Suprapubic skin (tissue), 4 donors: Measurements from ENCODE around the gene C10orf88.

Source experiments
- EP300 ChIP-seq: sonication (generic); formaldehyde crosslinking; IDR thresholded peaks from one replicate; pipeline ENCODE4 v1.6.1; 2017; ENCODE audit warnings: antibody characterized with exemption
- POLR2A ChIP-seq, 2 donors: fragments of 450-650 bp; IDR thresholded peaks; one replicate each; pipeline ENCODE4 v1.6.1; 2017; ENCODE audit warnings: antibody characterized with exemption in 2 of 2, mild to moderate bottlenecking in 2 of 2, moderate library complexity in 2 of 2
- POLR2AphosphoS5 ChIP-seq, 3 donors: sonication (generic); formaldehyde crosslinking; IDR thresholded peaks; one replicate each; pipeline ENCODE4 v1.6.1; 2017; ENCODE audit warnings: antibody characterized with exemption in 3 of 3
- TF ChIP-seq, protein P1 (sequence below), 2 donors: fragments of 200-600 bp in 1 of 2; fragments of 450-650 bp in 1 of 2; sonication (generic) in 1 of 2; IDR thresholded peaks; one replicate each; pipeline ENCODE4 v1.5.1; 2016 to 2019; ENCODE audit warnings: antibody characterized with exemption in 2 of 2, mild to moderate bottlenecking in 1 of 2, moderate library complexity in 1 of 2

DNA sequence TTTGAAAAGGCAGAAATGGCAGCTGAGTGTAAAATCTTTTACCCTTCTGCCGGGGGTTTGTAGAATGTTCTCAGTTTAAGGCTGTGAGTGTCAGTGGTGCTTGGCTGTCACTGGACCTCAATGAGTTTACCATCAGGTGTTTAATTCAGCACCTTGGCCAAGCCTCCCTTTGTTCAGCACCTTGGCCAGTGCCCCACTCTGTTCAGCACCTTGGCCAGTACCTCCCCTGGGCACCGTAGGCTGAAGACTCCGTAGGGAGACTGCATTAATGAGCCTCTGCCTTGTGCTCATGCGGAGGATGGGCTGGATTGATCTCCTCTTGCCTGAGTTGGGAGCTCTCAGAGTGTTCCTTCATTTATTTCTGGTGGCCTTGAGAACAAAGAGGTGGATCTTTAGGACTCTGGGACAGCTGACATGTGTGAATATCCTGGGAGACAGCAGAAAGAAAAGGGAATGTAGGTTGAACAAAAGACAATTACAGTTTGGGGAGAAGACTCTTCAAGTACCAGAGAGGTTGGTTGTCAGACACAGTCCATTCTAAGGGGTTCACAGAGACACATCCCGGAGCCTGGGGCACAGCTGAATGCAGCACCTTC lies 42.0 kb downstream of the C10orf88 start:
- TF ChIP-seq, protein P1, sequence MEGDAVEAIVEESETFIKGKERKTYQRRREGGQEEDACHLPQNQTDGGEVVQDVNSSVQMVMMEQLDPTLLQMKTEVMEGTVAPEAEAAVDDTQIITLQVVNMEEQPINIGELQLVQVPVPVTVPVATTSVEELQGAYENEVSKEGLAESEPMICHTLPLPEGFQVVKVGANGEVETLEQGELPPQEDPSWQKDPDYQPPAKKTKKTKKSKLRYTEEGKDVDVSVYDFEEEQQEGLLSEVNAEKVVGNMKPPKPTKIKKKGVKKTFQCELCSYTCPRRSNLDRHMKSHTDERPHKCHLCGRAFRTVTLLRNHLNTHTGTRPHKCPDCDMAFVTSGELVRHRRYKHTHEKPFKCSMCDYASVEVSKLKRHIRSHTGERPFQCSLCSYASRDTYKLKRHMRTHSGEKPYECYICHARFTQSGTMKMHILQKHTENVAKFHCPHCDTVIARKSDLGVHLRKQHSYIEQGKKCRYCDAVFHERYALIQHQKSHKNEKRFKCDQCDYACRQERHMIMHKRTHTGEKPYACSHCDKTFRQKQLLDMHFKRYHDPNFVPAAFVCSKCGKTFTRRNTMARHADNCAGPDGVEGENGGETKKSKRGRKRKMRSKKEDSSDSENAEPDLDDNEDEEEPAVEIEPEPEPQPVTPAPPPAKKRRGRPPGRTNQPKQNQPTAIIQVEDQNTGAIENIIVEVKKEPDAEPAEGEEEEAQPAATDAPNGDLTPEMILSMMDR (IDR thresholded peaks at IDR 0.05): no peak
- no peak for TF ChIP-seq POLR2A (IDR thresholded peaks at IDR 0.05)
- TF ChIP-seq EP300: no peak
- no peak for TF ChIP-seq POLR2AphosphoS5 (IDR thresholded peaks at IDR 0.05)
